HepG2 (cell line): Measurements from ENCODE around the gene PLA2G4F. TPM values are rescaled to one million over a fixed set of nuclear protein-coding genes. Genes with fewer than 3 reads are reported as not detected.

Experiments
- ATAC-seq: fragments of 200-7000 bp; cut with Tn5 transposase; 3 replicates; pipeline ENCODE4 v1.9.1; 2020; ENCODE audit warnings: mild to moderate bottlenecking, moderate library complexity
- BruUV-seq: library from RNA; stranded (reverse); fragments of 400-500 nt; replicated peaks from 2 replicates; lab custom pipeline; 2021; lab: Mats Ljungman, UMichigan
- CTCF ChIA-PET: fragments of 300-600 bp; formaldehyde crosslinking; extraction: SDS; loops from one replicate; lab custom pipeline; 2021; ENCODE audit warnings: low total read pairs, inconsistent platforms, low intra/inter-chr PET ratio; lab: Yijun Ruan, JAX
- POLR2A ChIA-PET: fragments of 350-600 bp; sonication (Branson Sonifier 250); formaldehyde crosslinking; loops from one replicate; lab custom pipeline; 2020; ENCODE audit warnings: antibody characterized with exemption, inconsistent platforms; lab: Yijun Ruan, JAX
- DNase-seq: peaks from one replicate; pipeline ENCODE4 v3.0.0-alpha.2; 2015; ENCODE audit warnings: low spot score
- FAIRE-seq: peaks from 3 replicates; lab custom pipeline; 2011; peaks lifted over from hg19 to GRCh38; lab: Jason Lieb, UNC
- H2AFZ ChIP-seq: one replicate; pipeline ENCODE4 v1.6.1; 2011; ENCODE audit warnings: low read length, inconsistent platforms
- H3K27ac ChIP-seq: fragments of 300-600 bp; 3 replicates; pipeline ENCODE4 v1.8.0; 2011; ENCODE audit warnings: mixed run types, mild to moderate bottlenecking, mixed read lengths, low read length, inconsistent platforms; ENCODE audit not compliant: insufficient read depth; ENCODE audit errors: extremely low read length
- H3K27me3 ChIP-seq, 2 experiments: fragments of 200-600 bp in 1 of 2; 2 replicates in 1 of 2; 3 replicates in 1 of 2; pipeline versions ENCODE4 v1.6.0 to v1.8.0; 2011; ENCODE audit warnings: low read length in 2 of 2, mild to moderate bottlenecking in 2 of 2, moderate library complexity in 2 of 2, inconsistent platforms in 1 of 2; ENCODE audit not compliant: insufficient read depth in 2 of 2, control insufficient read depth in 1 of 2
- H3K36me3 ChIP-seq, 2 experiments: fragments of 200-600 bp in 1 of 2; replicated peaks in 1 of 2; 2 replicates in 1 of 2; 3 replicates in 1 of 2; pipeline versions ENCODE4 v1.5.1 to v1.8.0; 2011; ENCODE audit warnings: low read length in 2 of 2, inconsistent platforms in 1 of 2; ENCODE audit not compliant: insufficient read depth in 2 of 2, control insufficient read depth in 1 of 2
- H3K4me1 ChIP-seq: 2 replicates; pipeline ENCODE4 v1.5.1; 2012; ENCODE audit warnings: low read length, inconsistent platforms; ENCODE audit not compliant: insufficient read depth
- H3K4me2 ChIP-seq: 2 replicates; pipeline ENCODE4 v1.6.0; 2011; ENCODE audit warnings: low read depth, low read length, inconsistent platforms
- H3K4me3 ChIP-seq, 3 experiments: fragments of 200-600 bp in 1 of 3; sonication (generic), shearing (Covaris generic) in 1 of 3; replicated peaks in 1 of 3; 2 replicates each; pipeline ENCODE4 v1.5.1; 2011 to 2016; ENCODE audit warnings: low read length in 3 of 3, inconsistent platforms in 2 of 3, low read depth in 2 of 3, mild to moderate bottlenecking in 2 of 3, control low read depth in 1 of 3, mixed read lengths in 1 of 3; ENCODE audit not compliant: insufficient read depth in 1 of 3
- H3K79me2 ChIP-seq: one replicate; pipeline ENCODE4 v1.6.1; 2011; ENCODE audit warnings: low read length, inconsistent platforms; ENCODE audit not compliant: insufficient read depth
- H3K9ac ChIP-seq: 2 replicates; pipeline ENCODE4 v1.6.0; 2011; ENCODE audit warnings: mild to moderate bottlenecking, low read depth, low read length, inconsistent platforms; ENCODE audit not compliant: insufficient read depth
- H3K9me3 ChIP-seq: 2 replicates; pipeline ENCODE4 v1.5.1; 2012; ENCODE audit warnings: mild to moderate bottlenecking, low read length
- H4K20me1 ChIP-seq: 2 replicates; pipeline ENCODE4 v1.6.0; 2011; ENCODE audit warnings: inconsistent platforms, mild to moderate bottlenecking, low read length, moderate library complexity; ENCODE audit not compliant: insufficient read depth
- CEBPB ChIP-seq: IDR thresholded peaks from 2 replicates; pipeline ENCODE4 v1.6.1; 2011; ENCODE audit warnings: low read depth, low read length, improper control_type of control experiment, borderline replicate concordance
- EHMT2 ChIP-seq: fragments of 200-600 bp; sonication (generic); IDR thresholded peaks from 2 replicates; pipeline ENCODE4 v1.7.0; 2017; ENCODE audit warnings: antibody characterized with exemption, low read depth, low read length, borderline replicate concordance
- HOXA3 ChIP-seq: sonication (generic); formaldehyde crosslinking; IDR thresholded peaks from 2 replicates; pipeline ENCODE4 v1.5.0; 2020; ENCODE audit warnings: missing genetic modification reagents
- NFYC ChIP-seq: IDR thresholded peaks from 2 replicates; pipeline ENCODE4 v1.6.1; 2016; ENCODE audit warnings: missing genetic modification reagents, missing compliant biosample characterization
- RORA ChIP-seq: sonication (generic); formaldehyde crosslinking; IDR thresholded peaks from 2 replicates; pipeline ENCODE4 v1.5.0; 2020; ENCODE audit warnings: mild to moderate bottlenecking, missing genetic modification reagents, moderate library complexity
- ZNF232 ChIP-seq: sonication (generic); formaldehyde crosslinking; IDR thresholded peaks from 2 replicates; pipeline ENCODE4 v1.4.0; 2020; ENCODE audit warnings: missing genetic modification reagents, borderline replicate concordance
- ZNF331 ChIP-seq: sonication (generic); formaldehyde crosslinking; IDR thresholded peaks from 2 replicates; pipeline ENCODE4 v1.4.0; 2020; ENCODE audit warnings: missing genetic modification reagents
- ZNF343 ChIP-seq: sonication (generic); formaldehyde crosslinking; IDR thresholded peaks from 2 replicates; pipeline ENCODE4 v1.4.0; 2020; ENCODE audit warnings: mild to moderate bottlenecking, missing genetic modification reagents
- ZNF432 ChIP-seq: sonication (generic); formaldehyde crosslinking; IDR thresholded peaks from 2 replicates; pipeline ENCODE4 v1.5.0; 2020; ENCODE audit warnings: missing genetic modification reagents, mild to moderate bottlenecking, borderline replicate concordance
- ZNF777 ChIP-seq: sonication (generic); formaldehyde crosslinking; IDR thresholded peaks from 2 replicates; pipeline ENCODE4 v1.4.0; 2020; ENCODE audit warnings: missing genetic modification reagents
- ZNF782 ChIP-seq: sonication (generic); formaldehyde crosslinking; IDR thresholded peaks from 2 replicates; pipeline ENCODE4 v1.4.0; 2020; ENCODE audit warnings: missing genetic modification reagents, mild to moderate bottlenecking, borderline replicate concordance
- WGBS: methylation state at CpG from one replicate; pipeline ENCODE4 v1.1.6; 2017; ENCODE audit warnings: low lambda C conversion rate; 5-methylcytosine and 5-hydroxymethylcytosine counted together
- in situ Hi-C: cut with HindIII; loops from 2 replicates; pipeline ENCODE4 v1.10.0; 2017; ENCODE audit warnings: low pct_unique_long_range_greater_than_20kb; ENCODE audit not compliant: extremely low pct_ligation_motif_present
- intact Hi-C: fragments of 100-400 bp; cut with micrococcal nuclease; formaldehyde crosslinking; loops from one replicate; pipeline ENCODE4 v1.10.0; 2022; ENCODE audit not compliant: unreplicated experiment
- polyA plus RNA-seq, 8 experiments: library from polyadenylated mRNA; depleted of rRNA in 3 of 8; stranded (reverse) in 7 of 8; unstranded in 1 of 8; fragments of >200 nt; fragmentation: Illumina TruSeq in 4 of 8; extraction: Trizol in 4 of 8; gene quantifications; 2 replicates each; pipeline versions ENCODE4 v1.2.1 to v1.2.3, GENCODE V29; 2011 to 2016; ENCODE audit warnings: low read depth in 4 of 8, missing spikeins in 1 of 8, mixed read lengths in 1 of 8; ENCODE audit not compliant: insufficient read depth in 1 of 8
- total RNA-seq, 5 experiments: library from RNA; depleted of rRNA; stranded (reverse); fragments of >200 nt; fragmentation: Illumina TruSeq; extraction: Trizol; gene quantifications; 2 replicates each; pipeline ENCODE4 v1.2.3, GENCODE V29; 2016; ENCODE audit warnings: low read depth in 1 of 5

Gene PLA2G4F
- total and polyA plus RNA-seq, 2 of the 13 experiments (the other 11 are each of a cell fraction or from before 2014, with no cell fraction given): 0.07 TPM; not detected in 1

- FAIRE-seq (no peak), ATAC-seq (no peak), DNase-seq (no peak)
- Histone ChIP-seq H2AFZ (no peak overlapping the region), H3K79me2 (no peaks in the 10 kb centered on the region), H3K27me3 (peaks cover 2 to 19% of the 10 kb centered on the region in 2 experiments; a peak in 3 of 5 replicates), H3K4me1 (peaks cover 11% of the 10 kb centered on the region), H3K27ac (no peak overlapping the region), H4K20me1 (no peaks in the 10 kb centered on the region), H3K4me3 (no peak overlapping the region), H3K9ac (no peak overlapping the region), H3K4me2 (no peak overlapping the region), H3K36me3 (no peaks in the 10 kb centered on the region), H3K9me3 (no peaks in the 10 kb centered on the region)
- intact Hi-C loops (no loop called here), in situ Hi-C loops (no loop called here)
- TF ChIP-seq ZNF782 (CRISPR knock-in tag) (no peak), EHMT2 (no peak), ZNF432 (no peak), ZNF232 (CRISPR knock-in tag) (no peak), RORA (CRISPR knock-in tag) (no peak), ZNF343 (no peak), HOXA3 (CRISPR knock-in tag) (no peak), NFYC (no peak)
- POLR2A ChIA-PET: no interaction called here
- CTCF ChIA-PET: no interaction called here
- 48% methylated on average over 3 of the region's 3 CpGs for WGBS
- BruUV-seq: no TSS peak
These were observed 32.9 kb downstream of the PLA2G4F start for GRCh38 chr15:42123546-42123945.

GRCh38 chr15:42121682-42122081 lies 34.8 kb downstream of the PLA2G4F start:
- intact Hi-C loops: no loop called here
- Histone ChIP-seq H3K9me3 (no peaks in the 10 kb centered on the region), H3K27ac (no peak overlapping the region), H3K4me1 (peaks cover 13% of the 10 kb centered on the region), H3K4me2 (no peak overlapping the region), H3K9ac (no peak overlapping the region), H3K4me3 (no peak overlapping the region), H2AFZ (no peak overlapping the region), H4K20me1 (no peaks in the 10 kb centered on the region), H3K27me3 (peaks cover 2 to 19% of the 10 kb centered on the region in 2 experiments; a peak in 3 of 5 replicates), H3K36me3 (no peaks in the 10 kb centered on the region), H3K79me2 (no peaks in the 10 kb centered on the region)
- ATAC-seq: peak; percentile 66
- in situ Hi-C loops: no loop called here
- no TSS peak for BruUV-seq
- peak; percentile 42; the same call in 1 of the 2 replicates for TF ChIP-seq CEBPB
- TF ChIP-seq ZNF331: 0 out of 2 replicates have a peak, but pooled peaks have one; percentile 13
- no peak for TF ChIP-seq ZNF777
- ChIA-PET POLR2A (no interaction called here), CTCF (no interaction called here)
- DNase-seq: no peak
- no CpG with 5 or more reads among the region's 2 CpGs for whole genome bisulfite sequencing
- no peak for FAIRE-seq
